Astrocyte (in vitro differentiated cells and primary cell): ENCODE measurements around the gene SUPT3H. TPM values are rescaled to one million over a fixed set of nuclear protein-coding genes. Genes with fewer than 3 reads are reported as not detected.
A peak's percentile ranks its signal among the peaks of the same experiment; 100 is the strongest.

Source experiments
- DNase-seq: peaks from one replicate; pipeline ENCODE4 v3.0.0-alpha.2; 2010; ENCODE audit warnings: low read depth
- FAIRE-seq: peaks from 2 replicates; lab custom pipeline; 2011; peaks lifted over from hg19 to GRCh38; lab: Jason Lieb, UNC
- H2AFZ ChIP-seq: 2 replicates; pipeline ENCODE4 v1.6.0; 2012; ENCODE audit warnings: low read depth, low read length, inconsistent platforms
- H3K27ac ChIP-seq: 2 replicates; pipeline ENCODE4 v1.5.1; 2011; ENCODE audit warnings: low read depth, low read length, inconsistent platforms
- H3K27me3 ChIP-seq: 2 replicates; pipeline ENCODE4 v1.6.0; 2011; ENCODE audit warnings: low read length, inconsistent platforms; ENCODE audit not compliant: insufficient read depth
- H3K36me3 ChIP-seq: 2 replicates; pipeline ENCODE4 v1.5.1; 2011; ENCODE audit warnings: low read length, inconsistent platforms; ENCODE audit not compliant: insufficient read depth
- H3K4me1 ChIP-seq: 2 replicates; pipeline ENCODE4 v1.5.1; 2011; ENCODE audit warnings: low read length, inconsistent platforms; ENCODE audit not compliant: insufficient read depth
- H3K4me2 ChIP-seq: 2 replicates; pipeline ENCODE4 v1.6.0; 2012; ENCODE audit warnings: low read length, inconsistent platforms
- H3K4me3 ChIP-seq: 2 replicates; pipeline ENCODE4 v1.5.1; 2011; ENCODE audit warnings: low read depth, mild to moderate bottlenecking, low read length, inconsistent platforms; ENCODE audit not compliant: insufficient read depth
- H3K79me2 ChIP-seq: 2 replicates; pipeline ENCODE4 v1.6.0; 2012; ENCODE audit warnings: mild to moderate bottlenecking, low read length, inconsistent platforms; ENCODE audit not compliant: insufficient read depth
- H3K9ac ChIP-seq: 2 replicates; pipeline ENCODE4 v1.6.0; 2012; ENCODE audit warnings: mild to moderate bottlenecking, low read length, inconsistent platforms
- H3K9me3 ChIP-seq: 2 replicates; pipeline ENCODE4 v1.5.1; 2012; ENCODE audit warnings: low read depth, mild to moderate bottlenecking, low read length, inconsistent platforms; ENCODE audit not compliant: insufficient read depth
- H4K20me1 ChIP-seq: 2 replicates; pipeline ENCODE4 v1.6.0; 2012; ENCODE audit warnings: low read length, inconsistent platforms; ENCODE audit not compliant: insufficient read depth
- H3K27ac Mint-ChIP-seq: one replicate; pipeline ENCODE4 v1.8.0; 2021; ENCODE audit warnings: mild to moderate bottlenecking, mixed read lengths; ENCODE audit not compliant: unreplicated experiment
- H3K27me3 Mint-ChIP-seq: one replicate; pipeline ENCODE4 v1.8.0; 2021; ENCODE audit warnings: low read depth, mixed read lengths; ENCODE audit not compliant: unreplicated experiment
- H3K36me3 Mint-ChIP-seq: one replicate; pipeline ENCODE4 v1.8.0; 2021; ENCODE audit warnings: low read depth, mixed read lengths; ENCODE audit not compliant: unreplicated experiment
- H3K4me1 Mint-ChIP-seq: one replicate; pipeline ENCODE4 v1.8.0; 2021; ENCODE audit warnings: low read depth, mixed read lengths; ENCODE audit not compliant: unreplicated experiment
- H3K4me3 Mint-ChIP-seq: one replicate; pipeline ENCODE4 v1.8.0; 2021; ENCODE audit warnings: mild to moderate bottlenecking, moderate library complexity, mixed read lengths; ENCODE audit not compliant: unreplicated experiment
- H3K9me3 Mint-ChIP-seq: one replicate; pipeline ENCODE4 v1.8.0; 2021; ENCODE audit warnings: mild to moderate bottlenecking, mixed read lengths; ENCODE audit not compliant: unreplicated experiment
- EZH2 ChIP-seq: IDR thresholded peaks from 2 replicates; pipeline ENCODE4 v1.6.1; 2012; ENCODE audit warnings: mild to moderate bottlenecking, low read length, inconsistent platforms; ENCODE audit not compliant: insufficient read depth
- total RNA-seq: library from RNA; stranded (reverse); gene quantifications from 2 replicates; pipeline ENCODE4 v1.2.1, GENCODE V29; 2021
- TF ChIP-seq, protein P1 (sequence below): IDR thresholded peaks from 2 replicates; pipeline ENCODE4 v1.5.1; 2011; ENCODE audit warnings: low read depth, mild to moderate bottlenecking, inconsistent platforms, low read length, moderate library complexity; ENCODE audit not compliant: insufficient read depth

SUPT3H gene
- total RNA-seq, 1 donor from 2014 or later, result 12.4 TPM

- H3K4me1 ChIP-seq, result peaks cover 10% of the 10 kb centered on the region
- Mint-ChIP-seq H3K36me3 (peaks cover 5% of the 10 kb centered on the region), H3K27ac (no peak overlapping the region), H3K4me3 (no peak overlapping the region), H3K9me3 (no peaks in the 10 kb centered on the region), H3K4me1 (peaks cover 11% of the 10 kb centered on the region), H3K27me3 (peaks cover 25% of the 10 kb centered on the region)
- H3K9ac ChIP-seq, result no peak overlapping the region
- no peak overlapping the region for H2AFZ ChIP-seq
- no peaks in the 10 kb centered on the region for H3K9me3 ChIP-seq
- no peak overlapping the region for H3K27ac ChIP-seq
- no peak overlapping the region for H3K4me3 ChIP-seq
- no peaks in the 10 kb centered on the region for H4K20me1 ChIP-seq
- H3K4me2 ChIP-seq, result peak overlapping the region; percentile 67
- FAIRE-seq (no peak), DNase-seq (no peak)
- no peaks in the 10 kb centered on the region for H3K27me3 ChIP-seq
- no peaks in the 10 kb centered on the region for H3K36me3 ChIP-seq
- no peaks in the 10 kb centered on the region for H3K79me2 ChIP-seq
- no peak for TF ChIP-seq EZH2
- TF ChIP-seq, protein P1, sequence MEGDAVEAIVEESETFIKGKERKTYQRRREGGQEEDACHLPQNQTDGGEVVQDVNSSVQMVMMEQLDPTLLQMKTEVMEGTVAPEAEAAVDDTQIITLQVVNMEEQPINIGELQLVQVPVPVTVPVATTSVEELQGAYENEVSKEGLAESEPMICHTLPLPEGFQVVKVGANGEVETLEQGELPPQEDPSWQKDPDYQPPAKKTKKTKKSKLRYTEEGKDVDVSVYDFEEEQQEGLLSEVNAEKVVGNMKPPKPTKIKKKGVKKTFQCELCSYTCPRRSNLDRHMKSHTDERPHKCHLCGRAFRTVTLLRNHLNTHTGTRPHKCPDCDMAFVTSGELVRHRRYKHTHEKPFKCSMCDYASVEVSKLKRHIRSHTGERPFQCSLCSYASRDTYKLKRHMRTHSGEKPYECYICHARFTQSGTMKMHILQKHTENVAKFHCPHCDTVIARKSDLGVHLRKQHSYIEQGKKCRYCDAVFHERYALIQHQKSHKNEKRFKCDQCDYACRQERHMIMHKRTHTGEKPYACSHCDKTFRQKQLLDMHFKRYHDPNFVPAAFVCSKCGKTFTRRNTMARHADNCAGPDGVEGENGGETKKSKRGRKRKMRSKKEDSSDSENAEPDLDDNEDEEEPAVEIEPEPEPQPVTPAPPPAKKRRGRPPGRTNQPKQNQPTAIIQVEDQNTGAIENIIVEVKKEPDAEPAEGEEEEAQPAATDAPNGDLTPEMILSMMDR, result no peak
These were observed 576.7 kb downstream of the SUPT3H start for GRCh38 chr6:44800784-44801592.

DNA sequence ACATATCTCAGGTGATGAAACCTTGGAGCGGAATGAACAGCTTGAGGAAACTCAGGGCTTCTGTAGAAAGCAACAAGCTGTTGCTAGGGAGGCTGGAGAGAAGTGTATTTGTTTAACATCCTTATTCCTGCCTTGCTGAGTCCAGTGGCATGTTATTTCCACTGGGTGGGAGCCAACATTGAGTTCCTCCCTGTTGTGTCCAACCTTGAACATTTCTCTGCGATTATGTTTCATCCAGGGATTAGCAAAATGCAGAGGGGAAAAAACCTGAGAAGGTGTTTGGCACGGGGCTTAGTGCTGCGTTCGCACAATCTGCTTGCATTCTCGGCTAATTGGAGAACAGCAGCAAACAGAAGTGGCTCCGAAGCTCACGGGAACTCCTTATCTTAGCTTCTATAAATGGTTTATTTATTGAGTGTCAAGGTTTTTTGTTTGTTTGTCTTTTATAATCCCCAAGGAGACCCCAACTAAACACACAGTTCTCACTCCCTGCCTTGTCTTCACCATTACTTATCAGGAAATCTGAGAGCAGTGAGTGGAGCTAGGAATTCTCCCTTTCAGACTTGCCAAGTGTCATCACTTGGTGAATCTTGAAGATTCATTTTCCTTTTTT is 577.5 kb downstream of the SUPT3H start:
- H3K4me1 ChIP-seq, result peaks cover 9% of the 10 kb centered on the region
- H3K36me3 Mint-ChIP-seq, result peaks cover 5% of the 10 kb centered on the region
- FAIRE-seq (no peak), DNase-seq (peak; percentile 76)
- peak overlapping the region; percentile 67 for H3K4me2 ChIP-seq
- H2AFZ ChIP-seq, result no peak overlapping the region
- no peak overlapping the region for H3K9ac ChIP-seq
- H3K4me3 ChIP-seq, result no peak overlapping the region
- peaks cover 25% of the 10 kb centered on the region for H3K27me3 Mint-ChIP-seq
- no peak for TF ChIP-seq EZH2
- TF ChIP-seq, protein P1, result no peak
- peaks cover 5% of the 10 kb centered on the region for H3K4me1 Mint-ChIP-seq
- no peaks in the 10 kb centered on the region for H4K20me1 ChIP-seq
- H3K27ac Mint-ChIP-seq, result no peak overlapping the region
- no peaks in the 10 kb centered on the region for H3K9me3 Mint-ChIP-seq
- no peaks in the 10 kb centered on the region for H3K36me3 ChIP-seq
- no peak overlapping the region for H3K4me3 Mint-ChIP-seq
- H3K79me2 ChIP-seq, result no peaks in the 10 kb centered on the region
- H3K27me3 ChIP-seq, result no peaks in the 10 kb centered on the region
- H3K9me3 ChIP-seq, result no peaks in the 10 kb centered on the region
- H3K27ac ChIP-seq, result no peak overlapping the region
